Astrocyte of the cerebellum (primary cell): ENCODE measurements around the gene FAM174C.

ENCODE experiments used
- DNase-seq: peaks from one replicate; pipeline ENCODE4 v3.0.0-alpha.2; 2011; ENCODE audit warnings: low read depth
- H3K4me3 ChIP-seq: 2 replicates; pipeline ENCODE4 v1.5.1; 2011; ENCODE audit warnings: mild to moderate bottlenecking, low read depth, low read length, moderate library complexity
- CTCF ChIP-seq: IDR thresholded peaks from 2 replicates; pipeline ENCODE4 v1.5.1; 2012; ENCODE audit warnings: low read length, low read depth, moderate library complexity, mild to moderate bottlenecking; ENCODE audit errors: missing control alignments
- in situ Hi-C: cut with HindIII; loops from 2 replicates; pipeline ENCODE4 v1.10.0; 2017; ENCODE audit warnings: low sequenced_read_pairs

The FAM174C gene

DNA sequence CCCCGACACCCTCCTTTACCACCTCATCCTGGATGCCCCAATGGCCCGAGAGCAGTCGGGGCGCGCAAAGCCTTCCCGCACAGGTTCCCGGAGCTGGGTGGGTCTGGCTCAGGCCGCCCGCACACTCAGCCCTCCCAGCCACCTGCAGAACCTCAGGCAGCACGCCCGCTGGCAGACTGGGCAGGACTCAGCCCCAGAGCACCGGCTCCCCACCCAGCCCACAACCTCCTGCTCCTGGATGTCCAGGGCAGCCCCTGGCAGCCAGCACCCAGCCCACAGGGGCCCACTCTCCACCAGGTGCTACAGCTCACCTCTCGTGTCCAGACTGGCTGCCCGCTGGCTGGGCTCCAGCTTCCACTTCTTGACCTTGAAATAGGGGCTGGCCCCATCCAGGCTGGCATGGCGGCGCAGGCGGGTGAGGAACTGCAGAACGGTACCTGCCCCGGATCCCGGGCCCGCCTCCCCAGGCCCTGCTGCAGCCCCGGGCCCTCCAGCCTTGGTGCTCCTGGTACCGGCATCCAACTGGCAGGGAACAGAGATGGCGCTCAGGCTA, 42.1 kb upstream of the FAM174C start:
- H3K4me3 ChIP-seq = no peak overlapping the region
- DNase-seq = no peak
- no peak for TF ChIP-seq CTCF
- in situ Hi-C loops = no loop called here

GRCh38 chr19:1234051-1234954, 41.0 kb upstream of the FAM174C start:
- DNase-seq = no peak
- no peak overlapping the region for H3K4me3 ChIP-seq
- TF ChIP-seq CTCF = no peak
- in situ Hi-C loops = no loop called here

- DNase-seq = no peak
- no peak for TF ChIP-seq CTCF
- no peak overlapping the region for H3K4me3 ChIP-seq
- in situ Hi-C loops = no loop called here
Measured at GRCh38 chr19:1234955-1235380, 40.4 kb upstream of the FAM174C start.

DNA sequence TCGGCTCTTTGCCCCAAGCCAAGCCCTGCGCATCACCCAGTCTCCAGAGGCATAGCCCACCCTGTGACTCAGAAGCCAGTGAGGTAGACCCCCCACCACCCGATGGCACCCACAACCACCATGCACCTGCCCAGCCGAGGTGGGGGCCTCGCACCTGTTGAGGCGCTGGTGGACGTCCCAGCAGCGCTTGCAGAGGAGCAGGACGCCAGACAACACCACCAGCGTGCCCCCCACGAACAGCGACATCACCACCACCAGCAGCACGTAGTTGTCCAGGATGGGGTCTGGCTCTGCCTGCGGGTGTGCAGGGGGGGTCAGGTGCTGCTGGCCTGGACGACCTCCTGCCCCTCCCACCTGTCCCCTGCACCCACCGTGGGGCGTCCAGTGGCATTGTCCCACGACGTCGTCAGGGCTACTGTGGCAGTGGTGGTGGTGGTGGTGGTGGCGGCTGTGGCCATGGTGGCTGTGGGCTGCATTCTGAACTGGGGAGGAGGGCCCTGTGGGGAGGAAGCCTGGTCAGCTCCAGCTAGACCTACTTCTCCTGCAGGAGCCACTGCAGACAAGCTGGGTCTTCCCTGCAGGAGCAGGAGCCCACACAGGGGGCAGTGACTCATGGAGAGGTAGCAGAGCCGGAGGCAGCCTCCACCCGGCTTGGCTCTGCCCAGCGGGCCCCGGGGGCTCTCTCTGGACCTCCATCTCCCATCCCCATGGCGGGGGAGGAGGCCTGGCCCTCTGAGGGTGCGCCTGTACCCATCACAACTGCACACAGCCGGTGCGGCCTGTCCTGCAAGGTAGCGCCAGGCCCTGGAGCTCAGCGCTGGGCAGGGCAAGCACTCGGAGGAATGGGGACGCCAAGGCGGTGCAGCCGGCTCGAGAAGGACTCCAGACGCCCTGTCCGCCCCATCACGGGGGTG, 39.4 kb upstream of the FAM174C start:
- peak; percentile 3 for TF ChIP-seq CTCF
- in situ Hi-C loops = no loop called here
- no peak for DNase-seq
- peak overlapping the region; percentile 60 for H3K4me3 ChIP-seq

DNA sequence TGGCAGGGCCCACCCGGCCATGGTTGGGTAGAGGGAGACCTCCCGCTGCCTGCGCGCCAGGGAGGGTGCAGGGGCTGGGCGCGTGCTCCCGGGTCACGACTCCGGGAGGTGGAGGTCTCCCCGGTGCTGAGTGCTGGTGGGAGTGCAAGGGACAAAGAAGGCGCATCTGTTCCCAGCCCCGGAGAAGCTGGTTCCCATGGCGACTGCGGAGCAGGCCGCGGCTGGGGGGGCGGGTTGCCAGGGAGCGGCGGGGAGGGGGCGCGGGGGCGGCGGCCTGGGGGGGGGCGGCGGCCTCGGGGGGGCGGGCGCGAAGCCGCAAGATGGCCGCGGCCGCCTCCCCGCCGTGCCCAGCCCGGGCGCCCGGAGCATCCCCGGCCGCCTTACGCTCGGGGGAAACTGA, 38.8 kb upstream of the FAM174C start:
- DNase-seq = no peak
- peak overlapping the region; percentile 60 for H3K4me3 ChIP-seq
- TF ChIP-seq CTCF = no peak
- in situ Hi-C loops = no loop called here

DNA sequence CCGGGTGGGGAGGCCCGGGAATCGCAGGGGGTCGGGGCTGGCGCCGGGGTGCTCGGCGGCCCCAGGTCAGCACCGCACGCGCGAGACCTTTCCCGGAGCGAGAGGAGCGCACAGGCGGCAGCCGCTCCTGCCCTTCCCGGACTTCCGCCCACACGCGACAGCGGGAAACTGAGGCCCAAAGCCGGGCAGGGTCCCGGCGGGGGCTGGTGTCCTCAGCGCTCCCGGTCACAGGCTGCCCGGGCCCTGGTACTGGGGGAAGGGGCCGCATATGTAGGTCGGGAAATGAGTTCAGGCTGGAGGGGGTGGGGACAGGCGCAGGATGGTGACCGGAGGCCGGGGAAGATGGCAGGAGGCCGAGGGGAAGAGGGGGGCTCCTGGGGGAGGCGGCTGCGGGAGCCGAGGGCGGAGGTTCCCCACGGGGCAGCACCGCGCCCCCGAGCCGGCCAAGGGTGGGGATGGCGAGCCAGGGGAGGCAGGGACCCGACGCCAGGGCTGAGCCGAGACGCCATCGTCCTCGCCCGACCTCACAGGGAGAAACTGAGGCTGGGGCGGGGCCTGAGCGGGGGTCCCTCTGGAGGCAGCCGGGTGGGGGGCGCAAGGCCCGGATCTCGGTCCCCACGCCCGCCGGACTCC, 38.2 kb upstream of the FAM174C start:
- DNase-seq = no peak
- TF ChIP-seq CTCF = no peak
- H3K4me3 ChIP-seq = peak overlapping the region; percentile 60
- in situ Hi-C loops = no loop called here
